Measurements from ENCODE around the gene LCN1.

- TF ChIP-seq CTCF (conservative IDR thresholded peaks at IDR 0.05; ENCODE audit: low read depth in 2 of 2) (no peak), POLR2AphosphoS5 (IDR thresholded peaks at IDR 0.05; ENCODE audit: low read depth) (no peak), EZH2 (IDR thresholded peaks at IDR 0.05; ENCODE audit: low read depth, unreplicated experiment) (no peak), REST (IDR thresholded peaks at IDR 0.05; ENCODE audit: unreplicated experiment) (no peak), CREB1 (CRISPR knock-in tag; IDR thresholded peaks at IDR 0.05; ENCODE audit: low read depth) (no peak), ZNF331 (CRISPR knock-in tag; IDR thresholded peaks at IDR 0.05; ENCODE audit: low read depth) (no peak), JUNB (IDR thresholded peaks at IDR 0.05; ENCODE audit: unreplicated experiment) (no peak), EZH2phosphoT487 (IDR thresholded peaks at IDR 0.05; ENCODE audit: unreplicated experiment) (no peak), STAT1 (IDR thresholded peaks at IDR 0.05; ENCODE audit: unreplicated experiment) (no peak), ZNF114 (CRISPR knock-in tag; IDR thresholded peaks at IDR 0.05) (no peak)
Observed at GRCh38 chr9:135551031-135551430, 29.8 kb downstream of the LCN1 start.

Measured in GM23338 (cell line).